Measurements from ENCODE around the gene LRRTM3.

LRRTM3 gene

DNA sequence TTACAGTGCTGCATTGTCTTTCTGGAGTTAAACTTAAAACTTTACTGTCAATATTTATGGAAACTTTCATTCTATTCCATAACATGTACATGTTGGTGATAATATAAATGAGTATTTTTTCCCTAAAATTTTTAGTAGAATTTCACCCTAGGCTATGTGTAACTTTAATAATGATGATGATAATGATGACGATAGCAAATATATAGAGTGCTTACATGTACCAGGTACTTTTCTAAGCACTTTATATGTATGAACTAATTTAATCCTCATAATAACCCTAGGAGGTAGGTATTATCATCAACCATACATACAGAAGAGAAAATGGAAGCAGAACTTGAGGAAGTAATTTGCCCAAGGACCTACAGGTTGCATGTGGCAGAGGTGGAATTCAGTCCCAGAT, 85.6 kb downstream of the LRRTM3 start:
- Histone ChIP-seq H3K9me3 (ENCODE audit: control insufficient read depth in 1 of 2, low read length in 2 of 2) (no peaks in the 10 kb centered on the region), H3K4me1 (ENCODE audit: control insufficient read depth in 1 of 2, insufficient read depth in 2 of 2, low read length in 2 of 2) (no peaks in the 10 kb centered on the region), H3K4me3 (ENCODE audit: low read depth in 1 of 2, low read length in 2 of 2) (no peak overlapping the region), H3K9ac (ENCODE audit: low read depth in 1 of 2, low read length in 2 of 2) (no peak overlapping the region), H3K27ac (ENCODE audit: low read depth, low read length) (no peak overlapping the region), H3K36me3 (ENCODE audit: control insufficient read depth in 1 of 2, insufficient read depth in 2 of 2, low read length in 2 of 2) (no peaks in the 10 kb centered on the region), H3K27me3 (ENCODE audit: control insufficient read depth in 1 of 2, insufficient read depth in 2 of 2, low read length in 2 of 2) (no peaks in the 10 kb centered on the region)

DNA sequence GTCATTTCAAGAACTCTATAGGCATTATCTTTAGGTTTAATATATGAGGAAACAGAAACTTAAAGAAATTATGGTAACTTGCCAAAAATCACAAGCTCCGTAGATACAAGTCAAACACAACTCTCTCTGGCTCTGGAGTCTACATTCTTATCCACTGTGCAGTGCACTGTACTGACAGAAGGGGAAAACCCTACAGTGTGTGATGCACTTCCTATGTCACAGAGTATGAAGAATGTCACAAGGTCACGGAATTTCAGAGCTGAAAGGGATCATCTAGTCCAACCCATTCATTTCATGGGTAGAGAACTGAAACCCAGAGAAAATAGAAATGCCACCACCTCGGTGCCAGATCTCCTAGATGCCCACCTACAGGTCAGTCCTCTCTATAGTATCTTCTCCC, 86.1 kb downstream of the LRRTM3 start:
- H3K9me3 ChIP-seq (ENCODE audit: control insufficient read depth in 1 of 2, low read length in 2 of 2), result no peaks in the 10 kb centered on the region
- H3K4me1 ChIP-seq (ENCODE audit: control insufficient read depth in 1 of 2, insufficient read depth in 2 of 2, low read length in 2 of 2), result no peaks in the 10 kb centered on the region
- no peak overlapping the region for H3K27ac ChIP-seq (ENCODE audit: low read depth, low read length)
- H3K9ac ChIP-seq (ENCODE audit: low read depth in 1 of 2, low read length in 2 of 2), result no peak overlapping the region
- H3K4me3 ChIP-seq (ENCODE audit: low read depth in 1 of 2, low read length in 2 of 2), result no peak overlapping the region
- H3K36me3 ChIP-seq (ENCODE audit: control insufficient read depth in 1 of 2, insufficient read depth in 2 of 2, low read length in 2 of 2), result no peaks in the 10 kb centered on the region
- H3K27me3 ChIP-seq (ENCODE audit: control insufficient read depth in 1 of 2, insufficient read depth in 2 of 2, low read length in 2 of 2), result no peaks in the 10 kb centered on the region

DNA sequence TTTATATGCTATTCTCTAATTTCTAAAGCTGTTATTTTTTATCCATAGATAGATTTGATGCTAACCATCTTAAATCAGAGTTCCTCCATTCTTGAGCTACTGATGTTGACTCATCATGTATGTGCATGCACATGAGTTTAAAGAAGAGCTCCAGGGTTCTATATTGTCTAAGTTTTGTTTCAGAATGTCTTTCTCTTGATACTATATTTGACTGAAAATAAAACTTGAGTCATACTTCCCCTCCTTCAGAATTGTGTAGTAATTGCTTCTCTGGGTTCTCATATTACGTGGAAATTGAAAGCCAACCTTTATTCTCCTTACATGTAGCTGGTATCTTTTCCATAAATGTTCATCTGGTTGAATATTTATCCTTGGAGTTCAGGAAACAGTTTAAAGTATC, 89.4 kb downstream of the LRRTM3 start:
- Histone ChIP-seq H3K9ac (ENCODE audit: low read depth in 1 of 2, low read length in 2 of 2) (no peak overlapping the region), H3K4me1 (ENCODE audit: control insufficient read depth in 1 of 2, insufficient read depth in 2 of 2, low read length in 2 of 2) (no peaks in the 10 kb centered on the region), H3K27me3 (ENCODE audit: control insufficient read depth in 1 of 2, insufficient read depth in 2 of 2, low read length in 2 of 2) (no peaks in the 10 kb centered on the region), H3K36me3 (ENCODE audit: control insufficient read depth in 1 of 2, insufficient read depth in 2 of 2, low read length in 2 of 2) (no peaks in the 10 kb centered on the region), H3K9me3 (ENCODE audit: control insufficient read depth in 1 of 2, low read length in 2 of 2) (no peaks in the 10 kb centered on the region), H3K27ac (ENCODE audit: low read depth, low read length) (no peak overlapping the region), H3K4me3 (ENCODE audit: low read depth in 1 of 2, low read length in 2 of 2) (no peak overlapping the region)

DNA sequence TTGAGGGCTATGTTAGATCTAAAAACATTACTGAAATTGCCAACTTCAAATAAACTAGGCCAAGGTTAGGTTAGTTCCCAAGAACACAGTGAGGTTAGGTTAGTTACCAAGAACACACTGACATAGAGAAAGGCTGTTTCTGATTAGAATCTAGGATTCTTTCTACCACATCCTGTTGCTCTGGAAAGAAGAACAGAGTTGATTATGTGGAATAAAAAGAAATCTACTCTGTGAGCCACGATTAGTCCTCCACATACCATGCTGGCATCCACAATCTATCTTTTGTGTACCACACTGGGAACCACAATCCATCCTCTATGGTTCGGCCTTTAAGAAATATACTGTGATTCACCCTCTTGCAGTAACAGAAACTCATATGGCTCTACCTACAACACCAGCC, 91.4 kb downstream of the LRRTM3 start:
- no peak overlapping the region for H3K27ac ChIP-seq (ENCODE audit: low read depth, low read length)
- H3K4me1 ChIP-seq (ENCODE audit: control insufficient read depth in 1 of 2, insufficient read depth in 2 of 2, low read length in 2 of 2), result no peaks in the 10 kb centered on the region
- H3K9ac ChIP-seq (ENCODE audit: low read depth in 1 of 2, low read length in 2 of 2), result no peak overlapping the region
- no peak overlapping the region for H3K4me3 ChIP-seq (ENCODE audit: low read depth in 1 of 2, low read length in 2 of 2)
- H3K9me3 ChIP-seq (ENCODE audit: control insufficient read depth in 1 of 2, low read length in 2 of 2), result no peaks in the 10 kb centered on the region
- H3K36me3 ChIP-seq (ENCODE audit: control insufficient read depth in 1 of 2, insufficient read depth in 2 of 2, low read length in 2 of 2), result no peaks in the 10 kb centered on the region
- no peaks in the 10 kb centered on the region for H3K27me3 ChIP-seq (ENCODE audit: control insufficient read depth in 1 of 2, insufficient read depth in 2 of 2, low read length in 2 of 2)

DNA sequence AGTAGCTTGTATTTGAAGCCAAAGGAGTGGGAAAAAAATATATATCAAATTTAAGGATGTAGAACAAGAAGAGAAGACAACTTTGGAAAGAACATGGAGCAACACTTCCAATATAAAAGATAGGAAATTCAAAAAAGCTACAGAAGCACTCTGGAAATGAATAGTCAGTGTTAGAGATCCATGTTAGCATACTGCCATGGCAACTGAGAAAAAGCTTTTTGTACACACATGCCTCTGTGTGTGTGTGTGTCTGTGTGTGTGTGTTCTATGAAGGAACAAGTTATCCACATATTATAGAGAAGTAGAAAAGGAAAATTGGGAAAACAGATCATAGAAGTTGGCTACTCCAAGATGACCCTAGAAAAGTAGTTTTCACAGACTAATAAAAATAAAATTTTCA, 96.3 kb downstream of the LRRTM3 start:
- Histone ChIP-seq H3K4me1 (ENCODE audit: control insufficient read depth in 1 of 2, insufficient read depth in 2 of 2, low read length in 2 of 2) (no peaks in the 10 kb centered on the region), H3K9ac (ENCODE audit: low read depth in 1 of 2, low read length in 2 of 2) (no peak overlapping the region), H3K9me3 (ENCODE audit: control insufficient read depth in 1 of 2, low read length in 2 of 2) (no peaks in the 10 kb centered on the region), H3K27me3 (ENCODE audit: control insufficient read depth in 1 of 2, insufficient read depth in 2 of 2, low read length in 2 of 2) (no peaks in the 10 kb centered on the region), H3K4me3 (ENCODE audit: low read depth in 1 of 2, low read length in 2 of 2) (no peak overlapping the region), H3K36me3 (ENCODE audit: control insufficient read depth in 1 of 2, insufficient read depth in 2 of 2, low read length in 2 of 2) (no peaks in the 10 kb centered on the region), H3K27ac (ENCODE audit: low read depth, low read length) (no peak overlapping the region)

DNA sequence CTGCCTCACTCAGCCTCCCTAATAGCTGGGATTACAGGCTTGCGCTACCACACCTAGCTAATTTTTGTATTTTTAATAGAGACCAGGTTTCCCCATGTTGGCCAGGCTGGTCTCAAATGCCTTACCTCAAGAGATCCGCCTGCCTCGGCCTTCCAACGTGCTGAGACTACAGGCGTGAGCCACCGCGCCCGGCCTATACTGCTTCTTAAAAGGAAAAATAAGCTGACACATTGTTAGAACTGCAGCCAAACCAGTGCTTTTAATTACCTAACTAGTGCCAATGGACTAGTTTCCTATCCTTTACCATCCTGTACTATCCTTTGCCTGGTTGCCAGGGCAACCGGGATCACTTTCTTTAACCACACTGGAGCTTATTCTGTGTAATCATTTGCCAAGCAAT, 108.0 kb downstream of the LRRTM3 start:
- no peaks in the 10 kb centered on the region for H3K9me3 ChIP-seq (ENCODE audit: control insufficient read depth in 1 of 2, low read length in 2 of 2)
- H3K4me1 ChIP-seq (ENCODE audit: control insufficient read depth in 1 of 2, insufficient read depth in 2 of 2, low read length in 2 of 2), result no peaks in the 10 kb centered on the region
- no peak overlapping the region for H3K27ac ChIP-seq (ENCODE audit: low read depth, low read length)
- H3K9ac ChIP-seq (ENCODE audit: low read depth in 1 of 2, low read length in 2 of 2), result no peak overlapping the region
- no peaks in the 10 kb centered on the region for H3K36me3 ChIP-seq (ENCODE audit: control insufficient read depth in 1 of 2, insufficient read depth in 2 of 2, low read length in 2 of 2)
- no peak overlapping the region for H3K4me3 ChIP-seq (ENCODE audit: low read depth in 1 of 2, low read length in 2 of 2)
- no peaks in the 10 kb centered on the region for H3K27me3 ChIP-seq (ENCODE audit: control insufficient read depth in 1 of 2, insufficient read depth in 2 of 2, low read length in 2 of 2)

DNA sequence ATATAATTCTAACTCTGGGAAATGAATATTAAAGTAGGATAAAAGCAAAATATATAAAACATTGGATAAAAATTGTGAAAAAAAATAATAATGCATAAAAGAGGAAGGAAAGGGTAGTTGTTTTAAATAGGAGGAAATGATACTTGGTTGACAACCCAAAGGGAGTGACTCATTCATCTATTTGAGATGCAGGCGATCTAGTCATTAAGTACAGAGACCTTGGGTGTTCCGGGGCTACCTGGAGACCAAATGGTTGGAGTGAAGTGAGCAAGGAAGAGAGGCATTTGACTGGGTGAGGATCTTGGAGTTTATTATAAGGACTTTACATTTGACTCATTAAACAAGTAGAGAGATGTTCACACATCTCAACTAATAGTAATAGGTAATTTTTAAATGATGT, 111.0 kb downstream of the LRRTM3 start:
- Histone ChIP-seq H3K9ac (ENCODE audit: low read depth in 1 of 2, low read length in 2 of 2) (no peak overlapping the region), H3K4me1 (ENCODE audit: control insufficient read depth in 1 of 2, insufficient read depth in 2 of 2, low read length in 2 of 2) (no peaks in the 10 kb centered on the region), H3K9me3 (ENCODE audit: control insufficient read depth in 1 of 2, low read length in 2 of 2) (no peaks in the 10 kb centered on the region), H3K4me3 (ENCODE audit: low read depth in 1 of 2, low read length in 2 of 2) (no peak overlapping the region), H3K36me3 (ENCODE audit: control insufficient read depth in 1 of 2, insufficient read depth in 2 of 2, low read length in 2 of 2) (no peaks in the 10 kb centered on the region), H3K27ac (ENCODE audit: low read depth, low read length) (no peak overlapping the region), H3K27me3 (ENCODE audit: control insufficient read depth in 1 of 2, insufficient read depth in 2 of 2, low read length in 2 of 2) (no peaks in the 10 kb centered on the region)

DNA sequence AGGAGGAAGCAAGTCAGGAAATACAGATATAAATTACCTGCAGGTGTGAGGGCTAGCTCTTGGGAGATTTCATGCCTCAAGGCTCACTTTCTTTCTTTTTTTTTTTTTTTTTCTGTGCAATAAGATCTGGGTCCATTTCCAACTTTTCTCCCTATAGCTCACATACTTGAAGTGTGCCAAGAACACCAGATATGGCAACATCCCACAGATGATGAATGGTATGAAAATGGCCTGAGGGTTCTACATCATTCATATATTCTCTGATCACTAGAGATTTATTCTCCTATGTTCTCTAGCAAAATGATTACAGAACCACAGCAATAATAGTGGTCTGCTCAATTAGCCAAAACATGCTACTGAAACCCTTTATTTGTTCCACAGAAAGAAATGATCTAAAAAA, 117.2 kb downstream of the LRRTM3 start:
- no peaks in the 10 kb centered on the region for H3K9me3 ChIP-seq (ENCODE audit: control insufficient read depth in 1 of 2, low read length in 2 of 2)
- H3K9ac ChIP-seq (ENCODE audit: low read depth in 1 of 2, low read length in 2 of 2), result no peak overlapping the region
- no peaks in the 10 kb centered on the region for H3K27me3 ChIP-seq (ENCODE audit: control insufficient read depth in 1 of 2, insufficient read depth in 2 of 2, low read length in 2 of 2)
- no peaks in the 10 kb centered on the region for H3K36me3 ChIP-seq (ENCODE audit: control insufficient read depth in 1 of 2, insufficient read depth in 2 of 2, low read length in 2 of 2)
- H3K4me3 ChIP-seq (ENCODE audit: low read depth in 1 of 2, low read length in 2 of 2), result no peak overlapping the region
- H3K27ac ChIP-seq (ENCODE audit: low read depth, low read length), result no peak overlapping the region
- H3K4me1 ChIP-seq (ENCODE audit: control insufficient read depth in 1 of 2, insufficient read depth in 2 of 2, low read length in 2 of 2), result no peaks in the 10 kb centered on the region

DNA sequence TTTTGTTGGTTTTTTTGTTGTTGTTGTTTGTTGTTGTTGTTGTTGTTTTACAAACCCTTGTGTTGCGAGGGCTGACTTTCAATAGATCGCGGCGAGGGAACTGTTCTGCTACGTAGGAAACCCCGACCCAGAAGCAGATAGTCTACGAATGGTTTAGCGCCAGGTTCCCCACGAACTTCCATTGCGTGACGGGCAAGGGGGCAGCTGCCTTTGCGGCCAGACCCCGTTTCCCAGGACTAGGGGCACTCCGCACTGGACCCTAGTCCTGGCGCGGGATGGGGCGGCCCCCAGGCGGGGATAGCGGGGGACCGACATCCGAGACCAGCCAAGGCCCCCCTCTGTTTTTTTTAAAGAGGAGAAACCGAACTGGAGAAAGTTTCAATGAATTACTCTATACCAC, 119.6 kb downstream of the LRRTM3 start:
- Histone ChIP-seq H3K27ac (ENCODE audit: low read depth, low read length) (no peak overlapping the region), H3K4me3 (ENCODE audit: low read depth in 1 of 2, low read length in 2 of 2) (no peak overlapping the region), H3K27me3 (ENCODE audit: control insufficient read depth in 1 of 2, insufficient read depth in 2 of 2, low read length in 2 of 2) (no peaks in the 10 kb centered on the region), H3K4me1 (ENCODE audit: control insufficient read depth in 1 of 2, insufficient read depth in 2 of 2, low read length in 2 of 2) (no peaks in the 10 kb centered on the region), H3K36me3 (ENCODE audit: control insufficient read depth in 1 of 2, insufficient read depth in 2 of 2, low read length in 2 of 2) (no peaks in the 10 kb centered on the region), H3K9me3 (ENCODE audit: control insufficient read depth in 1 of 2, low read length in 2 of 2) (no peaks in the 10 kb centered on the region), H3K9ac (ENCODE audit: low read depth in 1 of 2, low read length in 2 of 2) (no peak overlapping the region)

DNA sequence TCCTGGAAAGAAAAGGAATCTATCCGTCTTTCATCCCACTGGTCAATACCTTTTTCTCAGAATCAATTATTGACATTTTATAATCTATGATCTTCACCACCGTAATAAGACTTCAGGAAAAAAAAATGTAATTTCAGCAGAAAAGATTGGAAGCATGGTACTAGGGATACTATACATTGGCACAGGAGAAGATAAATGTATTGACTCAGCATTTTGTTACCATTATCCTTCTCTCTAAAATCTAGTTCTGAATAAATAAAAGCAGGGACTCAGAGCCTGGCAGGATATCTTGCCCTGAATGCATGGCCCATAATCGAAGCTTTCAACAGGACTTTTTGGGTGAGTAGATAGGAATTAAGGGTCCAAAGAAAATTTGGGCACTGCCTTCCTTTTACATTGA, 120.7 kb downstream of the LRRTM3 start:
- Histone ChIP-seq H3K9me3 (ENCODE audit: control insufficient read depth in 1 of 2, low read length in 2 of 2) (no peaks in the 10 kb centered on the region), H3K27ac (ENCODE audit: low read depth, low read length) (no peak overlapping the region), H3K36me3 (ENCODE audit: control insufficient read depth in 1 of 2, insufficient read depth in 2 of 2, low read length in 2 of 2) (no peaks in the 10 kb centered on the region), H3K4me3 (ENCODE audit: low read depth in 1 of 2, low read length in 2 of 2) (no peak overlapping the region), H3K27me3 (ENCODE audit: control insufficient read depth in 1 of 2, insufficient read depth in 2 of 2, low read length in 2 of 2) (no peaks in the 10 kb centered on the region), H3K4me1 (ENCODE audit: control insufficient read depth in 1 of 2, insufficient read depth in 2 of 2, low read length in 2 of 2) (no peaks in the 10 kb centered on the region), H3K9ac (ENCODE audit: low read depth in 1 of 2, low read length in 2 of 2) (no peak overlapping the region)

DNA sequence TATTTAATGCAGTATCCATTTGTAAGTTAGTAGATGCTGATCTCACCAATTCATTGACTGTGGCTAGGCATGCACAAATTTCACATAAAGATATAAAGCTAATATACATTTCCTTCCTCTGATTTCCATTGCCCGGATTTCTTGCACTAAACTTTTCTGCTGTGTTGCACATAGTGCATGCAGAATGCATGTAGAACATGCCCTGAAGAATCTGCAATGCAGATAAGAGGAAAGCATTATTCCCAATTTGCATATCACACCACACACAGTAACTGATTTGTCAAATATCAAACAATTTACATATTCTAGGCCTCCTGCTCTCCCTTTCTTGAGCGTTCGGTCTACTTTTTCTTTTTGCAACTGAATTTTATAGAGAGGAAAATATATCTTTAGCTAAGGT, 124.2 kb downstream of the LRRTM3 start:
- no peak overlapping the region for H3K9ac ChIP-seq (ENCODE audit: low read depth in 1 of 2, low read length in 2 of 2)
- H3K27me3 ChIP-seq (ENCODE audit: control insufficient read depth in 1 of 2, insufficient read depth in 2 of 2, low read length in 2 of 2), result no peaks in the 10 kb centered on the region
- H3K36me3 ChIP-seq (ENCODE audit: control insufficient read depth in 1 of 2, insufficient read depth in 2 of 2, low read length in 2 of 2), result no peaks in the 10 kb centered on the region
- H3K4me1 ChIP-seq (ENCODE audit: control insufficient read depth in 1 of 2, insufficient read depth in 2 of 2, low read length in 2 of 2), result no peaks in the 10 kb centered on the region
- H3K9me3 ChIP-seq (ENCODE audit: control insufficient read depth in 1 of 2, low read length in 2 of 2), result no peaks in the 10 kb centered on the region
- no peak overlapping the region for H3K27ac ChIP-seq (ENCODE audit: low read depth, low read length)
- H3K4me3 ChIP-seq (ENCODE audit: low read depth in 1 of 2, low read length in 2 of 2), result no peak overlapping the region

All from duodenal mucosa (tissue), 2 donors.